Fibroblast of the aortic adventitia (primary cell): ENCODE data around the gene ASIC4. TPM values are rescaled to one million over a fixed set of nuclear protein-coding genes. Genes with fewer than 3 reads are reported as not detected.

Experiments
- DNase-seq: peaks from one replicate; pipeline ENCODE4 v3.0.0-alpha.2; 2010; ENCODE audit warnings: low read depth
- H3K4me3 ChIP-seq: 2 replicates; pipeline ENCODE4 v1.5.1; 2011; ENCODE audit warnings: low read depth, mild to moderate bottlenecking, control low read depth, low read length, moderate library complexity
- CTCF ChIP-seq: IDR thresholded peaks from 2 replicates; pipeline ENCODE4 v1.5.1; 2011; ENCODE audit warnings: mild to moderate bottlenecking, low read length, control low read depth, inconsistent platforms; ENCODE audit not compliant: insufficient read depth
- total RNA-seq: library from RNA; depleted of rRNA; stranded (reverse); fragments of >200 nt; gene quantifications from 2 replicates; pipeline ENCODE4 v1.2.3, GENCODE V29; 2012; ENCODE audit warnings: low replicate concordance

ASIC4 gene
- total RNA-seq, 1 donor = not detected

GRCh38 chr2:219502618-219503017, 11.7 kb upstream of the ASIC4 start:
- TF ChIP-seq CTCF = no peak
- DNase-seq = no peak
- H3K4me3 ChIP-seq = no peak overlapping the region

- DNase-seq = no peak
- no peak overlapping the region for H3K4me3 ChIP-seq
- TF ChIP-seq CTCF = no peak
These were observed 8.7 kb upstream of the ASIC4 start for GRCh38 chr2:219505585-219505984.

GRCh38 chr2:219506153-219506801, 8.0 kb upstream of the ASIC4 start:
- H3K4me3 ChIP-seq = no peak overlapping the region
- no peak for DNase-seq
- TF ChIP-seq CTCF = no peak

GRCh38 chr2:219506802-219507526, 7.3 kb upstream of the ASIC4 start:
- DNase-seq = no peak
- H3K4me3 ChIP-seq = no peak overlapping the region
- no peak for TF ChIP-seq CTCF

- no peak for TF ChIP-seq CTCF
- H3K4me3 ChIP-seq = no peak overlapping the region
- no peak for DNase-seq
These were observed 6.5 kb upstream of the ASIC4 start for GRCh38 chr2:219507581-219508443.

GRCh38 chr2:219508444-219508734, 5.9 kb upstream of the ASIC4 start:
- H3K4me3 ChIP-seq = no peak overlapping the region
- DNase-seq = no peak
- no peak for TF ChIP-seq CTCF
